ENCODE results near the gene RPL35A.

The RPL35A gene

DNA sequence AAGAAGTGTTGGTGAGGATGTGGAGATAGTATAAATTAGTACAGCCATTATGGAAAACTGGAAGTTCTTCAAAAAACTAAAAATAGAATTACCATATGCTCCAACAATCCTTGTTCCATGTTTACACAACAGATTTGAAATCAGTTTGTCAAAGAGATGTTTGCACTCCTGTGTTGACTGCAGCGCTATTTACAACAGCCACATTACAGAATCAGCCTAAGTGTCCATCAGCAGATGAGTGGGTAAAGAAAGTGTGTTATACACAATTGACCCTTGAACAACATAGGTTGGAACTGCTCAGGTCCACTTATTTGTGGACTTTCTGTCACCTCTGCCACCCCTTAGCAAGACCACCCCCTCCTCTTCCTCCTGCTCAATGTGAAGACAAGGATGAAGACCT, 44.7 kb downstream of the RPL35A start:
- CTCF ChIA-PET = no interaction called here
- no peak for DNase-seq (ENCODE audit: extremely low spot score)
- POLR2A ChIA-PET = no interaction called here
- TF ChIP-seq, protein P1, sequence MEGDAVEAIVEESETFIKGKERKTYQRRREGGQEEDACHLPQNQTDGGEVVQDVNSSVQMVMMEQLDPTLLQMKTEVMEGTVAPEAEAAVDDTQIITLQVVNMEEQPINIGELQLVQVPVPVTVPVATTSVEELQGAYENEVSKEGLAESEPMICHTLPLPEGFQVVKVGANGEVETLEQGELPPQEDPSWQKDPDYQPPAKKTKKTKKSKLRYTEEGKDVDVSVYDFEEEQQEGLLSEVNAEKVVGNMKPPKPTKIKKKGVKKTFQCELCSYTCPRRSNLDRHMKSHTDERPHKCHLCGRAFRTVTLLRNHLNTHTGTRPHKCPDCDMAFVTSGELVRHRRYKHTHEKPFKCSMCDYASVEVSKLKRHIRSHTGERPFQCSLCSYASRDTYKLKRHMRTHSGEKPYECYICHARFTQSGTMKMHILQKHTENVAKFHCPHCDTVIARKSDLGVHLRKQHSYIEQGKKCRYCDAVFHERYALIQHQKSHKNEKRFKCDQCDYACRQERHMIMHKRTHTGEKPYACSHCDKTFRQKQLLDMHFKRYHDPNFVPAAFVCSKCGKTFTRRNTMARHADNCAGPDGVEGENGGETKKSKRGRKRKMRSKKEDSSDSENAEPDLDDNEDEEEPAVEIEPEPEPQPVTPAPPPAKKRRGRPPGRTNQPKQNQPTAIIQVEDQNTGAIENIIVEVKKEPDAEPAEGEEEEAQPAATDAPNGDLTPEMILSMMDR (IDR thresholded peaks at IDR 0.05; ENCODE audit: control extremely low read depth, extremely low read depth, low read depth, missing control alignments) = no peak

DNA sequence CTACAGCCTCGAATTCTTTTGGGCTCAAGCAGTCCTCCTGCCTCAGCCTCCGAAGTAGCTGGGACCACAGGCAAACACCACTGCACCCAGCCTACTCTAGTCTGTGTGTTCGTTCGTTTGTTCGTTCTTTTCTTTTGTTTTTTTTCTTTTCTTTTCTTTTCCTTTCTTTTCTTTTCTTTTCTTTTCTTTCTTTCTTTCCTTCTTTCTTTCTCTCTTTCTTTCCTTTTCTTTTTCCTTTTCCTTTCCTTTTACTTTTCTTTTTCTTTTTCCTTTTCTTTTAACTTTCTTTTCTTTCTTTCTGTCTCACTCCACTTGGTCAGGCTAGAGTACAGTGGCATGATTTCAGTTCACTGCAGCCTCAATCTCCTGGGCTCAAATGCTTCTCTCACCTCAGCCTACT, 46.9 kb downstream of the RPL35A start:
- no peak for DNase-seq (ENCODE audit: extremely low spot score)
- POLR2A ChIA-PET = no interaction called here

DNA sequence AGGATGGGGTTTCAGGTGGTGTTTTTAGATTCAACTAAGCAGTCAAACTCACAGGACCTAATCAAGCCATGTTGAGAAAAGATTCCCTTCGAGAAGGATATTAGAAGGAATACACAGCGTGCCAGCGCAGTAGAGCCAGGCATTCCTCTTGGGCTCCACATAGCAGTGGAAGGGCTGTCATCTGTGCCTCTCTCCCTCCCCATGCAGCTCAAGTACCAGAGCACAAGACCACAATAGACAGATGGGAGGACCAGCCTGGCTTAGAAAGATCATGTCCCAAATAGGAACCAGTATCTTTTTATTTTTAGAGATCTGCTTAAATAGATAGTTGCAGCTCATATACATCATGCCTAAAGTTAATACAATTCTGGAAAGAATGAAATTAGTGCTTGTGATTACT, 47.9 kb downstream of the RPL35A start:
- ChIA-PET POLR2A (no interaction called here), CTCF (interaction anchor here (0.6 to 1.6 kb wide), 3 partner anchors 9 to 33 kb away, joined by 3 to 4 read pairs (median 3); no protein-coding TSS in a partner anchor)
- DNase-seq (ENCODE audit: extremely low spot score) = no peak
- TF ChIP-seq, protein P1 (IDR thresholded peaks at IDR 0.05; ENCODE audit: control extremely low read depth, extremely low read depth, low read depth, missing control alignments) = no peak

More for the DNA sequence above, 46.9 kb downstream of the RPL35A start:
- TF ChIP-seq, protein P1 (IDR thresholded peaks at IDR 0.05; ENCODE audit: control extremely low read depth, extremely low read depth, low read depth, missing control alignments) = no peak
- CTCF ChIA-PET = interaction anchor here (1.6 kb wide), 1 partner anchor 32 kb away, joined by 4 read pairs; no protein-coding TSS in a partner anchor
